ENCODE data around the gene FAM110C. TPM values are rescaled to one million over a fixed set of nuclear protein-coding genes. Genes with fewer than 3 reads are reported as not detected.

The FAM110C gene
- polyA plus RNA-seq, 1 donor from 2014 or later, result 0.21 TPM

DNA sequence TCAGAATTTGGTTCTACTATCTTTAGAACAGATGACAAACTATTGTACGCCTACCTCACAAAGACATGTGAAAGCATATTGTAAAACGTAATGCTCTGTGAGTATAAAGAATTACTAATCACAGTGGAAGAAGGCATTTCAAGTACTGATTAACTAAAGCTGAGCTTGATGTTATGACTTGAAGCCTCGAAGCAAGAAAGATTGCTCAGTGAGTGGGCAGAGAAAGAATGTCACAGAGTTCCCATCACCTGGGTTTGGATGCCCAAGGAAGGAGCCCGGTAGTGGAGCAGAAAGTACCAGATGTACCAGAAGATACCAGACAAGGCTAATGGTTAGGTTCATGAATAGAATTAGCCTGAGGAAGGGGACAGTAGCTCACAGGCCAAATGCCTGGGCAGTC is 39.5 kb upstream of the FAM110C start:
- no peak overlapping the region for H3K27ac ChIP-seq (ENCODE audit: low read length)
- no peaks in the 10 kb centered on the region for H3K36me3 ChIP-seq (ENCODE audit: insufficient read depth, low read length)
- no peak overlapping the region for H3K4me2 ChIP-seq (ENCODE audit: low read length)
- TF ChIP-seq SMC3 (conservative IDR thresholded peaks at IDR 0.05; ENCODE audit: poor library complexity) (no peak), POLR2AphosphoS5 (IDR thresholded peaks at IDR 0.05) (no peak), RAD21 (conservative IDR thresholded peaks at IDR 0.05) (no peak), MXI1 (conservative IDR thresholded peaks at IDR 0.05; ENCODE audit: poor library complexity, severe bottlenecking) (no peak), EP300 (conservative IDR thresholded peaks at IDR 0.05; ENCODE audit: poor library complexity, severe bottlenecking) (no peak), EZH2 (IDR thresholded peaks at IDR 0.05; ENCODE audit: borderline replicate concordance, insufficient read depth, low read length, poor library complexity, severe bottlenecking) (no peak), TAF1 (IDR thresholded peaks at IDR 0.05; ENCODE audit: low read depth) (no peak)
- TF ChIP-seq, protein P1, sequence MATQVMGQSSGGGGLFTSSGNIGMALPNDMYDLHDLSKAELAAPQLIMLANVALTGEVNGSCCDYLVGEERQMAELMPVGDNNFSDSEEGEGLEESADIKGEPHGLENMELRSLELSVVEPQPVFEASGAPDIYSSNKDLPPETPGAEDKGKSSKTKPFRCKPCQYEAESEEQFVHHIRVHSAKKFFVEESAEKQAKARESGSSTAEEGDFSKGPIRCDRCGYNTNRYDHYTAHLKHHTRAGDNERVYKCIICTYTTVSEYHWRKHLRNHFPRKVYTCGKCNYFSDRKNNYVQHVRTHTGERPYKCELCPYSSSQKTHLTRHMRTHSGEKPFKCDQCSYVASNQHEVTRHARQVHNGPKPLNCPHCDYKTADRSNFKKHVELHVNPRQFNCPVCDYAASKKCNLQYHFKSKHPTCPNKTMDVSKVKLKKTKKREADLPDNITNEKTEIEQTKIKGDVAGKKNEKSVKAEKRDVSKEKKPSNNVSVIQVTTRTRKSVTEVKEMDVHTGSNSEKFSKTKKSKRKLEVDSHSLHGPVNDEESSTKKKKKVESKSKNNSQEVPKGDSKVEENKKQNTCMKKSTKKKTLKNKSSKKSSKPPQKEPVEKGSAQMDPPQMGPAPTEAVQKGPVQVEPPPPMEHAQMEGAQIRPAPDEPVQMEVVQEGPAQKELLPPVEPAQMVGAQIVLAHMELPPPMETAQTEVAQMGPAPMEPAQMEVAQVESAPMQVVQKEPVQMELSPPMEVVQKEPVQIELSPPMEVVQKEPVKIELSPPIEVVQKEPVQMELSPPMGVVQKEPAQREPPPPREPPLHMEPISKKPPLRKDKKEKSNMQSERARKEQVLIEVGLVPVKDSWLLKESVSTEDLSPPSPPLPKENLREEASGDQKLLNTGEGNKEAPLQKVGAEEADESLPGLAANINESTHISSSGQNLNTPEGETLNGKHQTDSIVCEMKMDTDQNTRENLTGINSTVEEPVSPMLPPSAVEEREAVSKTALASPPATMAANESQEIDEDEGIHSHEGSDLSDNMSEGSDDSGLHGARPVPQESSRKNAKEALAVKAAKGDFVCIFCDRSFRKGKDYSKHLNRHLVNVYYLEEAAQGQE (IDR thresholded peaks at IDR 0.05; ENCODE audit: borderline replicate concordance), result no peak
- H3K79me2 ChIP-seq (replicated peaks; ENCODE audit: insufficient read depth, low read length), result no peaks in the 10 kb centered on the region
- no peak overlapping the region for H3K9ac ChIP-seq (ENCODE audit: low read length)
- no peaks in the 10 kb centered on the region for H4K20me1 ChIP-seq (ENCODE audit: insufficient read depth)
- H3K4me3 ChIP-seq (ENCODE audit: low read length), result no peak overlapping the region
- no peaks in the 10 kb centered on the region for H3K9me2 ChIP-seq (ENCODE audit: insufficient read depth, low read length)
- H2AFZ ChIP-seq (ENCODE audit: low read depth, low read length), result no peak overlapping the region
- H3K9me3 ChIP-seq (ENCODE audit: low read length), result no peaks in the 10 kb centered on the region
- no peaks in the 10 kb centered on the region for H3F3A ChIP-seq (ENCODE audit: insufficient read depth, low read length, poor library complexity, severe bottlenecking)
- no peaks in the 10 kb centered on the region for H3K27me3 ChIP-seq (ENCODE audit: insufficient read depth, low read depth, low read length)

DNA sequence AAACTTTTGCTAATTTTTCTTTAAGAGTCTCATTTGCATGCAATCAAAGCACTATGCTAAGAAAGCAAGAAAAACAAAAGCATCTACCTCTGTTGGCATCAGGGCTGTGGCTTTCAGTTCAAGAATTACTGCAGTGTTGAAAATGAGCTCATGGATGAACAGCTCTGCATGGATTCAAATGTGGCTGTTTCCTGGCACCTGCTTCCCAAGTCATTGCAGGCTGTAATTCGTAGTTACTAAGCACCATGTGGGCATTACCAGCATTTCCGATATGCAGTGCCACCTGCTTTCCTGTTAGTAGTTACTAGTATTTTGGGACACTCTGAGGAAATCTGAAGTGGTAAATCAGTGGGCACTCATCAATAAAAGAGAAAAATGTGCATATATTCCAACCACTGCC is 37.8 kb upstream of the FAM110C start:
- no peak overlapping the region for H2AFZ ChIP-seq (ENCODE audit: low read depth, low read length)
- no peaks in the 10 kb centered on the region for H3F3A ChIP-seq (ENCODE audit: insufficient read depth, low read length, poor library complexity, severe bottlenecking)
- H3K4me2 ChIP-seq (ENCODE audit: low read length), result no peak overlapping the region
- no peak overlapping the region for H3K9ac ChIP-seq (ENCODE audit: low read length)
- H3K36me3 ChIP-seq (ENCODE audit: insufficient read depth, low read length), result no peaks in the 10 kb centered on the region
- H3K27ac ChIP-seq (ENCODE audit: low read length), result no peak overlapping the region
- no peaks in the 10 kb centered on the region for H3K27me3 ChIP-seq (ENCODE audit: insufficient read depth, low read depth, low read length)
- no peak for TF ChIP-seq POLR2AphosphoS5 (IDR thresholded peaks at IDR 0.05)
- TF ChIP-seq RAD21 (conservative IDR thresholded peaks at IDR 0.05), result no peak
- no peak for TF ChIP-seq SMC3 (conservative IDR thresholded peaks at IDR 0.05; ENCODE audit: poor library complexity)
- TF ChIP-seq TAF1 (IDR thresholded peaks at IDR 0.05; ENCODE audit: low read depth), result no peak
- TF ChIP-seq, protein P2, sequence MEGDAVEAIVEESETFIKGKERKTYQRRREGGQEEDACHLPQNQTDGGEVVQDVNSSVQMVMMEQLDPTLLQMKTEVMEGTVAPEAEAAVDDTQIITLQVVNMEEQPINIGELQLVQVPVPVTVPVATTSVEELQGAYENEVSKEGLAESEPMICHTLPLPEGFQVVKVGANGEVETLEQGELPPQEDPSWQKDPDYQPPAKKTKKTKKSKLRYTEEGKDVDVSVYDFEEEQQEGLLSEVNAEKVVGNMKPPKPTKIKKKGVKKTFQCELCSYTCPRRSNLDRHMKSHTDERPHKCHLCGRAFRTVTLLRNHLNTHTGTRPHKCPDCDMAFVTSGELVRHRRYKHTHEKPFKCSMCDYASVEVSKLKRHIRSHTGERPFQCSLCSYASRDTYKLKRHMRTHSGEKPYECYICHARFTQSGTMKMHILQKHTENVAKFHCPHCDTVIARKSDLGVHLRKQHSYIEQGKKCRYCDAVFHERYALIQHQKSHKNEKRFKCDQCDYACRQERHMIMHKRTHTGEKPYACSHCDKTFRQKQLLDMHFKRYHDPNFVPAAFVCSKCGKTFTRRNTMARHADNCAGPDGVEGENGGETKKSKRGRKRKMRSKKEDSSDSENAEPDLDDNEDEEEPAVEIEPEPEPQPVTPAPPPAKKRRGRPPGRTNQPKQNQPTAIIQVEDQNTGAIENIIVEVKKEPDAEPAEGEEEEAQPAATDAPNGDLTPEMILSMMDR (IDR thresholded peaks at IDR 0.05; ENCODE audit: poor library complexity, severe bottlenecking), result no peak
- no peak for TF ChIP-seq MXI1 (conservative IDR thresholded peaks at IDR 0.05; ENCODE audit: poor library complexity, severe bottlenecking)
- no peak for TF ChIP-seq EP300 (conservative IDR thresholded peaks at IDR 0.05; ENCODE audit: poor library complexity, severe bottlenecking)
- TF ChIP-seq EZH2 (IDR thresholded peaks at IDR 0.05; ENCODE audit: borderline replicate concordance, insufficient read depth, low read length, poor library complexity, severe bottlenecking), result no peak
- TF ChIP-seq, protein P1 (IDR thresholded peaks at IDR 0.05; ENCODE audit: borderline replicate concordance), result no peak
- no peaks in the 10 kb centered on the region for H3K9me3 ChIP-seq (ENCODE audit: low read length)
- no peaks in the 10 kb centered on the region for H4K20me1 ChIP-seq (ENCODE audit: insufficient read depth)
- no peaks in the 10 kb centered on the region for H3K9me2 ChIP-seq (ENCODE audit: insufficient read depth, low read length)
- H3K79me2 ChIP-seq (replicated peaks; ENCODE audit: insufficient read depth, low read length), result no peaks in the 10 kb centered on the region
- H3K4me3 ChIP-seq (ENCODE audit: low read length), result no peak overlapping the region

Data from neural cell (in vitro differentiated cells).